Measurements from ENCODE around the gene LEUTX. TPM values are rescaled to one million over a fixed set of nuclear protein-coding genes. Genes with fewer than 3 reads are reported as not detected.

Gene LEUTX
- total RNA-seq, 2 donors from 2014 or later = not detected

GRCh38 chr19:39765091-39766076 is 13.3 kb upstream of the LEUTX start:
- H3K36me3 ChIP-seq (ENCODE audit: control insufficient read depth, insufficient read depth, low read length) = no peaks in the 10 kb centered on the region
- H3K27me3 ChIP-seq (ENCODE audit: control insufficient read depth, insufficient read depth, low read length, poor library complexity, severe bottlenecking) = no peaks in the 10 kb centered on the region
- peaks cover 3% of the 10 kb centered on the region for H3K9me3 Mint-ChIP-seq
- no peak overlapping the region for H3K9ac ChIP-seq (ENCODE audit: extremely low read depth, low read length, poor library complexity, severe bottlenecking)
- TF ChIP-seq, protein P1, sequence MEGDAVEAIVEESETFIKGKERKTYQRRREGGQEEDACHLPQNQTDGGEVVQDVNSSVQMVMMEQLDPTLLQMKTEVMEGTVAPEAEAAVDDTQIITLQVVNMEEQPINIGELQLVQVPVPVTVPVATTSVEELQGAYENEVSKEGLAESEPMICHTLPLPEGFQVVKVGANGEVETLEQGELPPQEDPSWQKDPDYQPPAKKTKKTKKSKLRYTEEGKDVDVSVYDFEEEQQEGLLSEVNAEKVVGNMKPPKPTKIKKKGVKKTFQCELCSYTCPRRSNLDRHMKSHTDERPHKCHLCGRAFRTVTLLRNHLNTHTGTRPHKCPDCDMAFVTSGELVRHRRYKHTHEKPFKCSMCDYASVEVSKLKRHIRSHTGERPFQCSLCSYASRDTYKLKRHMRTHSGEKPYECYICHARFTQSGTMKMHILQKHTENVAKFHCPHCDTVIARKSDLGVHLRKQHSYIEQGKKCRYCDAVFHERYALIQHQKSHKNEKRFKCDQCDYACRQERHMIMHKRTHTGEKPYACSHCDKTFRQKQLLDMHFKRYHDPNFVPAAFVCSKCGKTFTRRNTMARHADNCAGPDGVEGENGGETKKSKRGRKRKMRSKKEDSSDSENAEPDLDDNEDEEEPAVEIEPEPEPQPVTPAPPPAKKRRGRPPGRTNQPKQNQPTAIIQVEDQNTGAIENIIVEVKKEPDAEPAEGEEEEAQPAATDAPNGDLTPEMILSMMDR (conservative IDR thresholded peaks at IDR 0.05) = peak; percentile 93
- H3K36me3 Mint-ChIP-seq (ENCODE audit: low read depth) = no peaks in the 10 kb centered on the region
- no peaks in the 10 kb centered on the region for H3K4me1 Mint-ChIP-seq
- H3K27ac Mint-ChIP-seq = no peak overlapping the region
- DNase-seq = peak; percentile 85
- no peaks in the 10 kb centered on the region for H3K4me1 ChIP-seq (ENCODE audit: control insufficient read depth, insufficient read depth, low read length)
- H3K4me3 ChIP-seq (ENCODE audit: low read length) = no peak overlapping the region
- H3K27ac ChIP-seq (ENCODE audit: low read depth, low read length) = no peak overlapping the region
- H3K27me3 Mint-ChIP-seq (ENCODE audit: insufficient read depth) = no peaks in the 10 kb centered on the region
- no peak overlapping the region for H3K4me3 Mint-ChIP-seq
- H3K9me3 ChIP-seq (ENCODE audit: control insufficient read depth, low read length) = peaks cover 3% of the 10 kb centered on the region
- WGBS, 2 experiments (ENCODE audit: insufficient coverage in 1 of 2, insufficient read length in 1 of 2) = 55 to 73% methylated on average over 10 to 15 of the region's 16 CpGs

GRCh38 chr19:39768334-39768733 is 10.3 kb upstream of the LEUTX start:
- H3K4me1 Mint-ChIP-seq = peaks cover 7% of the 10 kb centered on the region
- Histone ChIP-seq H3K9me3 (ENCODE audit: control insufficient read depth, low read length) (peaks cover 3% of the 10 kb centered on the region), H3K27me3 (ENCODE audit: control insufficient read depth, insufficient read depth, low read length, poor library complexity, severe bottlenecking) (no peaks in the 10 kb centered on the region), H3K9ac (ENCODE audit: extremely low read depth, low read length, poor library complexity, severe bottlenecking) (no peak overlapping the region), H3K4me3 (ENCODE audit: low read length) (no peak overlapping the region), H3K27ac (ENCODE audit: low read depth, low read length) (no peak overlapping the region), H3K4me1 (ENCODE audit: control insufficient read depth, insufficient read depth, low read length) (no peaks in the 10 kb centered on the region), H3K36me3 (ENCODE audit: control insufficient read depth, insufficient read depth, low read length) (no peaks in the 10 kb centered on the region)
- DNase-seq = no peak
- no peak overlapping the region for H3K27ac Mint-ChIP-seq
- H3K27me3 Mint-ChIP-seq (ENCODE audit: insufficient read depth) = no peaks in the 10 kb centered on the region
- 86 to 91% methylated on average over 6 to 8 of the region's 8 CpGs for WGBS, 2 experiments (ENCODE audit: insufficient coverage in 1 of 2, insufficient read length in 1 of 2)
- TF ChIP-seq, protein P1 (conservative IDR thresholded peaks at IDR 0.05) = no peak
- no peak overlapping the region for H3K4me3 Mint-ChIP-seq
- no peaks in the 10 kb centered on the region for H3K36me3 Mint-ChIP-seq (ENCODE audit: low read depth)
- H3K9me3 Mint-ChIP-seq = peaks cover 3% of the 10 kb centered on the region

DNA sequence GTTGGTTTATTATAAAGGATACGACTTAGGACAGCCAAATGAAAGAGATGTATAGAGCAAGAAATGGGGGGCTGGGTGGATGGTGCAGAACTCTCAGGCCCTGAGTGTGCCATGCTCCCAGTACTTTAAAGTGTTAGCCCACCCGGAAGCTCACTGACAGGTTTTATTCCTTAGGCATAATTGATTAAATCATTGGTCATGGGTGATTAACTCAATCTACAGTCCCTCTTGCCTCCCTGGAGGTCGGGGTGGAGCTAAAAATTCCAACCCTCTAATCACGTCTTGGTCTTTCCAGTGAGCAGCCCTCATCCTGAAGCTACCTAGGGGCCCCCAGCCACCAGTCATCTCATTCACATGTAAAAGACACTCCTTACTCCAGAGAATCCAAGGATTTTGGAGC is 9.9 kb upstream of the LEUTX start:
- H3K4me3 Mint-ChIP-seq = no peak overlapping the region
- 63 to 71% methylated on average over 4 of the region's 4 CpGs for WGBS, 2 experiments (ENCODE audit: insufficient coverage in 1 of 2, insufficient read length in 1 of 2)
- H3K27ac ChIP-seq (ENCODE audit: low read depth, low read length) = no peak overlapping the region
- peaks cover 3% of the 10 kb centered on the region for H3K9me3 ChIP-seq (ENCODE audit: control insufficient read depth, low read length)
- no peaks in the 10 kb centered on the region for H3K36me3 Mint-ChIP-seq (ENCODE audit: low read depth)
- H3K9ac ChIP-seq (ENCODE audit: extremely low read depth, low read length, poor library complexity, severe bottlenecking) = no peak overlapping the region
- H3K4me1 ChIP-seq (ENCODE audit: control insufficient read depth, insufficient read depth, low read length) = no peaks in the 10 kb centered on the region
- H3K27me3 Mint-ChIP-seq (ENCODE audit: insufficient read depth) = no peaks in the 10 kb centered on the region
- TF ChIP-seq, protein P1 (conservative IDR thresholded peaks at IDR 0.05) = no peak
- peaks cover 3% of the 10 kb centered on the region for H3K9me3 Mint-ChIP-seq
- peaks cover 7% of the 10 kb centered on the region for H3K4me1 Mint-ChIP-seq
- DNase-seq = no peak
- H3K4me3 ChIP-seq (ENCODE audit: low read length) = no peak overlapping the region
- no peaks in the 10 kb centered on the region for H3K36me3 ChIP-seq (ENCODE audit: control insufficient read depth, insufficient read depth, low read length)
- no peak overlapping the region for H3K27ac Mint-ChIP-seq
- H3K27me3 ChIP-seq (ENCODE audit: control insufficient read depth, insufficient read depth, low read length, poor library complexity, severe bottlenecking) = no peaks in the 10 kb centered on the region

Measured in endodermal cell (in vitro differentiated cells).